Keratinocyte (primary cell): Measurements from ENCODE around the gene NCF4. TPM values are rescaled to one million over a fixed set of nuclear protein-coding genes. Genes with fewer than 3 reads are reported as not detected.

ENCODE experiments used
- DNase-seq: peaks from one replicate; pipeline ENCODE4 v3.0.0-alpha.2; 2011; ENCODE audit warnings: low read depth, missing footprints, low spot score
- FAIRE-seq: peaks from 2 replicates; lab custom pipeline; 2011; peaks lifted over from hg19 to GRCh38; lab: Jason Lieb, UNC
- H2AFZ ChIP-seq: 2 replicates; pipeline ENCODE4 v1.6.0; 2012; ENCODE audit warnings: low read length, control low read depth, inconsistent platforms; ENCODE audit not compliant: control insufficient read depth
- H3K27ac ChIP-seq: 2 replicates; pipeline ENCODE4 v1.5.1; 2011; ENCODE audit warnings: low read length; ENCODE audit not compliant: control insufficient read depth, insufficient read depth
- H3K27me3 ChIP-seq: 3 replicates; pipeline ENCODE4 v1.6.0; 2011; ENCODE audit warnings: low read length; ENCODE audit not compliant: control insufficient read depth, insufficient read depth; ENCODE audit errors: extremely low read depth
- H3K36me3 ChIP-seq, 2 experiments: 2 replicates in 1 of 2; 3 replicates in 1 of 2; pipeline ENCODE4 v1.5.1; 2011; ENCODE audit warnings: low read length in 2 of 2, mild to moderate bottlenecking in 1 of 2; ENCODE audit not compliant: control insufficient read depth in 2 of 2, insufficient read depth in 2 of 2; ENCODE audit errors: extremely low read depth in 1 of 2
- H3K4me1 ChIP-seq: 3 replicates; pipeline ENCODE4 v1.5.1; 2011; ENCODE audit warnings: low read length; ENCODE audit not compliant: control insufficient read depth, insufficient read depth; ENCODE audit errors: extremely low read depth
- H3K4me2 ChIP-seq: 3 replicates; pipeline ENCODE4 v1.6.0; 2011; ENCODE audit warnings: low read depth, low read length; ENCODE audit not compliant: control insufficient read depth, insufficient read depth; ENCODE audit errors: extremely low read depth
- H3K4me3 ChIP-seq, 3 experiments: fragments of 200-600 bp in 1 of 3; sonication (generic) in 1 of 3; 2 replicates in 2 of 3; 3 replicates in 1 of 3; pipeline ENCODE4 v1.5.1; 2011 to 2016; ENCODE audit warnings: low read length in 3 of 3, mild to moderate bottlenecking in 3 of 3, control low read depth in 2 of 3, inconsistent platforms in 1 of 3, low read depth in 1 of 3, mixed read lengths in 1 of 3, mixed run types in 1 of 3, moderate library complexity in 1 of 3; ENCODE audit not compliant: control insufficient read depth in 2 of 3, insufficient read depth in 2 of 3; ENCODE audit errors: extremely low read depth in 1 of 3
- H3K79me2 ChIP-seq: 2 replicates; pipeline ENCODE4 v1.6.0; 2012; ENCODE audit warnings: low read length; ENCODE audit not compliant: control insufficient read depth, insufficient read depth
- H3K9ac ChIP-seq: 3 replicates; pipeline ENCODE4 v1.6.0; 2011; ENCODE audit warnings: low read length; ENCODE audit not compliant: control insufficient read depth, insufficient read depth; ENCODE audit errors: extremely low read depth
- H3K9me1 ChIP-seq: 3 replicates; pipeline ENCODE4 v1.6.0; 2011; ENCODE audit warnings: low read length; ENCODE audit not compliant: control insufficient read depth, insufficient read depth; ENCODE audit errors: extremely low read depth
- H3K9me3 ChIP-seq: 2 replicates; pipeline ENCODE4 v1.5.1; 2012; ENCODE audit warnings: low read depth, low read length; ENCODE audit not compliant: control insufficient read depth
- H4K20me1 ChIP-seq: 3 replicates; pipeline ENCODE4 v1.6.0; 2011; ENCODE audit warnings: low read length; ENCODE audit not compliant: control insufficient read depth, insufficient read depth; ENCODE audit errors: extremely low read depth
- CTCF ChIP-seq, 3 experiments: IDR thresholded peaks in 1 of 3; conservative IDR thresholded peaks in 1 of 3; optimal IDR thresholded peaks in 1 of 3; 2 replicates in 2 of 3; 3 replicates in 1 of 3; pipeline versions ENCODE3 to v1.5.1; 2011; ENCODE audit warnings: low read length in 3 of 3, mild to moderate bottlenecking in 3 of 3, moderate library complexity in 2 of 3, control low read depth in 1 of 3, inconsistent platforms in 1 of 3; ENCODE audit not compliant: insufficient read depth in 2 of 3; ENCODE audit errors: extremely low read depth in 1 of 3
- EZH2 ChIP-seq: IDR thresholded peaks from one replicate; pipeline ENCODE4 v1.6.1; 2012; ENCODE audit warnings: inconsistent platforms, mild to moderate bottlenecking, low read length, moderate library complexity
- dilution Hi-C: fragments of 300-500 bp; cut with MboI; formaldehyde crosslinking; loops from one replicate; pipeline ENCODE4 v1.7.0; 2020; ENCODE audit warnings: low sequenced_read_pairs; ENCODE audit not compliant: extremely low pct_ligation_motif_present
- polyA plus RNA-seq, 5 experiments: library from polyadenylated mRNA; depleted of rRNA in 3 of 5; stranded (reverse) in 3 of 5; stranded (forward) in 1 of 5; unstranded in 1 of 5; fragments of >200 nt; gene quantifications; 1 replicate in 1 of 5; 2 replicates in 3 of 5; 3 replicates in 1 of 5; pipeline versions ENCODE4 v1.2.1 to v1.2.3, GENCODE V29; 2011 to 2012; ENCODE audit warnings: missing spikeins in 2 of 5, low read depth in 1 of 5, low replicate concordance in 1 of 5

Gene NCF4
- polyA plus RNA-seq, 1 donor (not counting 4 experiments of a cell fraction or from before 2014, with no cell fraction given) = 0.42 TPM

DNA sequence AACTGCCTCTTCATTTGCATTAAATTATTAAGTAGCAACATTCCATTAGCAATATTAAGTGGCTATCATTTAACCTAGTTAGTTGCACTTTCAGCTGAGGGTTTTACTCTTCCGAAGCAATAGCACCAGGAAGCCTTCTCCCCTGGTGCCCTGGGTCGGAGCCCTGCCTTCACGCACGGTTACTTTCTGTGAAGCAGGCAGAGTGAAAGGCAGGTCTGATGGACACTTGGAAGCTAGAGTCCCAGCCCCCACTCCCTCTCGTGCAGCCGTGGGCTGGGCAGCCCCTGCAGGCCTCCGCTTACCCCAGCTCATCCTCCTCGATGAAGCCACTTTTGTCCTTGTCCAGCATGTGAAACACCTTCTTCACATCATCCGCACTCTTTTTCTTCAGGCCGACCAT lies 46.0 kb upstream of the NCF4 start:
- H3K27me3 ChIP-seq = peaks cover 64% of the 10 kb centered on the region
- no peaks in the 10 kb centered on the region for H3K79me2 ChIP-seq
- no peaks in the 10 kb centered on the region for H4K20me1 ChIP-seq
- no peak overlapping the region for H3K27ac ChIP-seq
- FAIRE-seq = no peak
- dilution Hi-C loops = no loop called here
- no peak overlapping the region for H3K4me3 ChIP-seq
- TF ChIP-seq EZH2 = no peak
- TF ChIP-seq CTCF (optimal IDR thresholded peaks at IDR 0.05 in 1 of 3, IDR thresholded peaks at IDR 0.05 in 1 of 3, conservative IDR thresholded peaks at IDR 0.05 in 1 of 3; ENCODE audit: extremely low read depth in 1 of 3, insufficient read depth in 2 of 3, low read length in 3 of 3) = no peak
- H3K9me1 ChIP-seq = no peaks in the 10 kb centered on the region
- no peak overlapping the region for H3K4me2 ChIP-seq
- no peaks in the 10 kb centered on the region for H3K36me3 ChIP-seq
- no peaks in the 10 kb centered on the region for H3K4me1 ChIP-seq
- no peak for DNase-seq
- H3K9ac ChIP-seq = no peak overlapping the region
- H3K9me3 ChIP-seq = no peaks in the 10 kb centered on the region
- H2AFZ ChIP-seq = no peak overlapping the region

GRCh38 chr22:36815558-36816338 lies 45.1 kb upstream of the NCF4 start:
- no peaks in the 10 kb centered on the region for H4K20me1 ChIP-seq
- no peak overlapping the region for H3K9ac ChIP-seq
- DNase-seq = no peak
- no peak overlapping the region for H3K27ac ChIP-seq
- TF ChIP-seq EZH2 (no peak), CTCF (optimal IDR thresholded peaks at IDR 0.05 in 1 of 3, IDR thresholded peaks at IDR 0.05 in 1 of 3, conservative IDR thresholded peaks at IDR 0.05 in 1 of 3; ENCODE audit: extremely low read depth in 1 of 3, insufficient read depth in 2 of 3, low read length in 3 of 3) (no peak)
- no peak for FAIRE-seq
- H3K27me3 ChIP-seq = peaks cover 69% of the 10 kb centered on the region
- H3K4me2 ChIP-seq = no peak overlapping the region
- dilution Hi-C loops = no loop called here
- no peaks in the 10 kb centered on the region for H3K9me3 ChIP-seq
- H3K36me3 ChIP-seq = no peaks in the 10 kb centered on the region
- no peaks in the 10 kb centered on the region for H3K79me2 ChIP-seq
- H3K9me1 ChIP-seq = no peaks in the 10 kb centered on the region
- no peak overlapping the region for H2AFZ ChIP-seq
- H3K4me3 ChIP-seq = no peak overlapping the region
- no peaks in the 10 kb centered on the region for H3K4me1 ChIP-seq
